ENCODE measurements around the gene FAM236B.
"Not testable (repeated sequence)": the region's sequence is repeated elsewhere in the genome, so short reads cannot be mapped to it uniquely, and the experiment has no call there.

Gene FAM236B

DNA sequence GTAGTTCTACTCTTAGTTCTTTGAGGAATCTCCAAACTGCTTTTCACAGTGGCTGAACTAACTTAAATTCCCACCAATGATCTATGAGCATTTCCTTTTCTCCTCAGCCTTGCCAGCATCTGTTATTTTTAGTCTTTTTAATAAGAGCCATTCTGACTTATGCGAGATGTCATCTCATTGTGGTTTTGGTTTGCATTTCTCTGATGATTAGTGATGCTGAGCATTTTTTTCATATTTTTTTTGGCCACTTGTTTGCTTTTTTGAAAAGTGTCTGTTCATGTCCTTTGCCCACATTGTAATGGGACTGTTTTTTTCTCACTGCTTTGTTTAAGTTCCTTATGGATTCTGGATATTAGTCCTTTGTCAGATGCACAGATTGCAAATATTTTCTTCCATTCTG, 46.9 kb downstream of the FAM236B start:
- Histone ChIP-seq H3K9me3 (no peaks in the 10 kb centered on the region), H3K4me3 (ENCODE audit: low read depth in 1 of 2, low read length in 1 of 2) (no peak overlapping the region), H3K27ac (no peak overlapping the region), H3K4me1 (ENCODE audit: control insufficient read depth in 1 of 2, insufficient read depth in 1 of 2, low read depth in 1 of 2, low read length in 1 of 2) (no peaks in the 10 kb centered on the region), H3K36me3 (no peaks in the 10 kb centered on the region), H3K27me3 (no peaks in the 10 kb centered on the region)
- TF ChIP-seq, protein P1, sequence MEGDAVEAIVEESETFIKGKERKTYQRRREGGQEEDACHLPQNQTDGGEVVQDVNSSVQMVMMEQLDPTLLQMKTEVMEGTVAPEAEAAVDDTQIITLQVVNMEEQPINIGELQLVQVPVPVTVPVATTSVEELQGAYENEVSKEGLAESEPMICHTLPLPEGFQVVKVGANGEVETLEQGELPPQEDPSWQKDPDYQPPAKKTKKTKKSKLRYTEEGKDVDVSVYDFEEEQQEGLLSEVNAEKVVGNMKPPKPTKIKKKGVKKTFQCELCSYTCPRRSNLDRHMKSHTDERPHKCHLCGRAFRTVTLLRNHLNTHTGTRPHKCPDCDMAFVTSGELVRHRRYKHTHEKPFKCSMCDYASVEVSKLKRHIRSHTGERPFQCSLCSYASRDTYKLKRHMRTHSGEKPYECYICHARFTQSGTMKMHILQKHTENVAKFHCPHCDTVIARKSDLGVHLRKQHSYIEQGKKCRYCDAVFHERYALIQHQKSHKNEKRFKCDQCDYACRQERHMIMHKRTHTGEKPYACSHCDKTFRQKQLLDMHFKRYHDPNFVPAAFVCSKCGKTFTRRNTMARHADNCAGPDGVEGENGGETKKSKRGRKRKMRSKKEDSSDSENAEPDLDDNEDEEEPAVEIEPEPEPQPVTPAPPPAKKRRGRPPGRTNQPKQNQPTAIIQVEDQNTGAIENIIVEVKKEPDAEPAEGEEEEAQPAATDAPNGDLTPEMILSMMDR (IDR thresholded peaks at IDR 0.05), result no peak

DNA sequence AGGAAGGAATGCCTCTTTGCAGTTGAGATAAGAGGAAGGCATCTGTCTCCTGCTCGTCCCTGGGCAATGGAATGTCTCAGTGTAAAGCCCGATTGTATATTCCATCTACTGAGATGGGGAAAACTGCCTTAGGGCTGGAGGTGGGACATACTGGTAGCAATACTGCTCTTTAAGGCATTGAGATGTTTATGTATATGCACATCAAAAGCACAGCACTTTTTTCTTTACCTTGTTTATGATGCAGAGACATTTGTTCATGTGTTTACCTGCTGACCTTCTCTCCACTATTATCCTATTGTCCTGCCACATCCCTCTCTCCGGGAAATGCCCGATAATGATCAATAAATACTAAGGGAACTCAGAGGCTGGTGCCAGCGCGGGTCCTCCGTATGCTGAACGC, 48.8 kb downstream of the FAM236B start:
- H3K9me3 ChIP-seq; H3K4me1 ChIP-seq (ENCODE audit: control insufficient read depth in 1 of 2, insufficient read depth in 1 of 2, low read depth in 1 of 2, low read length in 1 of 2); H3K36me3 ChIP-seq; H3K27ac ChIP-seq; H3K27me3 ChIP-seq; H3K4me3 ChIP-seq (ENCODE audit: low read depth in 1 of 2, low read length in 1 of 2): not testable (repeated sequence)

All from neutrophil (primary cell).